Measurements from ENCODE around the gene SLC35A1.
A peak's percentile ranks its signal among the peaks of the same experiment; 100 is the strongest.

Gene SLC35A1

DNA sequence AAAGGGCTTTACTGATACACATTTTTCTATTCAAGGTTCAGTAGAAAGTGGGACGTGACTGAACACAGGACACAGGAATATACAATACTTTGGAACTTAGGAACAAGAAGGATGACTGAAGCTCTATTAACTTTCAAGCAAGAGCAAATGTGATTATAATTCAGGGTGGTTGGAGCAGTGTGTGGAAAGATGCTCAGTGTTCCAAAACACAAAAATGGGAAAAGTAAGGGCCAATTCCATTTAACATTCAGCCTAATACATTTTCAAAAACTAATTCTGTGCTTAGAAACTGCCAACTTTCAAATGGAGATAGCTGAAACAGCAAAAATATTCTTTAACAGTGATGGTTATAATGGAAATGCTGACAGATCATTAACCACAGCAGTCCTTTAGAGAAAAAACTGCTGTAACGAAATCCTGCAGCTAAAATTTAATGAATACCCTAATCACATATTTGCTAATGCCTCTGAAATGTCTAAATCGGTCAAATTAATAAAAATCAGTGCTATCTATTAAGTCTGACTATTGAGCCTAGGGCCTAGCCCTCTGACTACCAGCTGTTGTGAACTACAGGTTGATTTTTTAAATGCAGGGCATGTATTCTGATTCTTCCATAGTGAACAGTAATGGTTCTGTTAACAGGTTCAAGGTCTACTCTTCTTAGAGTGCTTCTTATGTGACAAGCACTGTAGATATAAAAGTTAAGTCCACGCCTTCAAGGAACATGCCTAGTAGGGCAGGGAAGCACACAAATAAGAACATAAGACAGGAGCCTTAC lies 71.1 kb downstream of the SLC35A1 start:
- Mint-ChIP-seq H3K36me3 (ENCODE audit: low read depth) (peaks cover 56% of the 10 kb centered on the region), H3K4me1 (no peaks in the 10 kb centered on the region), H3K27ac (no peak overlapping the region), H3K27me3 (no peaks in the 10 kb centered on the region), H3K4me3 (no peak overlapping the region), H3K9me3 (peaks cover 4% of the 10 kb centered on the region)
- no peak for ATAC-seq
- no peak for DNase-seq

- no peak overlapping the region for H3K4me3 Mint-ChIP-seq
- H3K36me3 Mint-ChIP-seq (ENCODE audit: low read depth): peaks cover 52% of the 10 kb centered on the region
- ATAC-seq (no peak), DNase-seq (no peak)
- H3K27me3 Mint-ChIP-seq: no peaks in the 10 kb centered on the region
- H3K4me1 Mint-ChIP-seq: no peaks in the 10 kb centered on the region
- H3K9me3 Mint-ChIP-seq: peaks cover 4% of the 10 kb centered on the region
- H3K27ac Mint-ChIP-seq: no peak overlapping the region
Measured at GRCh38 chr6:87544474-87544735, 71.6 kb downstream of the SLC35A1 start.

- Mint-ChIP-seq H3K9me3 (no peaks in the 10 kb centered on the region), H3K27ac (no peak overlapping the region), H3K4me1 (no peaks in the 10 kb centered on the region), H3K4me3 (no peak overlapping the region), H3K36me3 (ENCODE audit: low read depth) (peaks cover 39% of the 10 kb centered on the region), H3K27me3 (no peaks in the 10 kb centered on the region)
- no peak for ATAC-seq
- DNase-seq: no peak
Measured at GRCh38 chr6:87551799-87552198, 79.0 kb downstream of the SLC35A1 start.

DNA sequence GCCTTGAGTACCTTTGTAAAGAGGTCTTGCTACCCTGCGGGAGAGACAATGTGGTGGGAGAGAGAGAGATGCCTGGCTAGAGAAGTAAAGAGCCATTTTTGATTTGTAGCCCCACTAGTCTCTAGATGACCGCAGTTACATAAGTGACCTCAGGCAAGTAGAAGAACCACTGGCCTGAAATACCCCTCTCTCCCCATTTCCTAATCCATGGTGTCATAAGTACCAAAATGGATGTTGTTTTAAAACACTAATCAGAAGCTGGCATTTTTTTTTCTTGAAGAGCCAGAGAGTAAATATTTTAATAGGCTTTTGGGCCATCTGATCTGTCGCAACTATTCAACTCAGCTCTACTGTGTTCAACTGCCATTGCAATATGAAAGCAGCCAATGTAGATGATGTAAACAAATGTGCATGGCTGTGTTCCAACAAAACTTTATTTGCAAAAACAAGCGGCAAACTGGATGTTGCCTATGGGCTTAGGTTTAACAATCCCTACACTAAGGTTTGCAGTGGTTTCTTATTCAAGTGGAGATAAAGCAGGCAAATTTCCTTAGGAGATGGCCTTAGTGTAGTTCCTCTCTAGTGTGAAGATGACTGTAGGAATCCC lies 80.5 kb downstream of the SLC35A1 start:
- H3K27ac Mint-ChIP-seq: no peak overlapping the region
- DNase-seq: no peak

DNA sequence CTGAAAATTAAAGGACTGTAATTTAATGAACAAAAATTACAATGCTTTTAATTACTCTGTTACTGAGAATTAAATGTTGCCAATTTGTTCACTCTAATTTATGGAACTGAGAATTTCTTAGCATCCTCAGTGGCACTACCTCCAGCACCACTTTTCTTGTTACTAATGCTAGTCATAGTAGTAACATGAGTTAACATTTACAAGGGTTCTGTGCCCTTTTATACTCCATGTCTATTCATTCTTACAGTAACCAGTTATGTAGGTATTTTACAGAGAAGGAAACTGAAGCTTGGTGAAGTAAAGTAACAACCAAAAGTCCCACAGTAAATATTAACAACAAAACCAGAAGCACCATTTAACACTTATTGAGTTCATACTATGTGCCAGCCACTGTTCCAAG lies 82.7 kb downstream of the SLC35A1 start:
- Mint-ChIP-seq H3K27ac (no peak overlapping the region), H3K36me3 (ENCODE audit: low read depth) (peaks cover 36% of the 10 kb centered on the region), H3K9me3 (no peaks in the 10 kb centered on the region), H3K4me1 (no peaks in the 10 kb centered on the region), H3K4me3 (no peak overlapping the region), H3K27me3 (no peaks in the 10 kb centered on the region)
- ATAC-seq (peak; percentile 28), DNase-seq (no peak)

More for the DNA sequence above, 80.5 kb downstream of the SLC35A1 start:
- H3K9me3 Mint-ChIP-seq: no peaks in the 10 kb centered on the region
- no peak for ATAC-seq
- H3K4me1 Mint-ChIP-seq: no peaks in the 10 kb centered on the region
- H3K36me3 Mint-ChIP-seq (ENCODE audit: low read depth): peaks cover 41% of the 10 kb centered on the region
- no peak overlapping the region for H3K4me3 Mint-ChIP-seq
- no peaks in the 10 kb centered on the region for H3K27me3 Mint-ChIP-seq

- ATAC-seq (no peak), DNase-seq (no peak)
- Mint-ChIP-seq H3K9me3 (no peaks in the 10 kb centered on the region), H3K27me3 (no peaks in the 10 kb centered on the region), H3K27ac (no peak overlapping the region), H3K4me3 (no peak overlapping the region), H3K36me3 (ENCODE audit: low read depth) (peaks cover 36% of the 10 kb centered on the region), H3K4me1 (no peaks in the 10 kb centered on the region)
Measured at GRCh38 chr6:87558446-87558845, 85.7 kb downstream of the SLC35A1 start.

DNA sequence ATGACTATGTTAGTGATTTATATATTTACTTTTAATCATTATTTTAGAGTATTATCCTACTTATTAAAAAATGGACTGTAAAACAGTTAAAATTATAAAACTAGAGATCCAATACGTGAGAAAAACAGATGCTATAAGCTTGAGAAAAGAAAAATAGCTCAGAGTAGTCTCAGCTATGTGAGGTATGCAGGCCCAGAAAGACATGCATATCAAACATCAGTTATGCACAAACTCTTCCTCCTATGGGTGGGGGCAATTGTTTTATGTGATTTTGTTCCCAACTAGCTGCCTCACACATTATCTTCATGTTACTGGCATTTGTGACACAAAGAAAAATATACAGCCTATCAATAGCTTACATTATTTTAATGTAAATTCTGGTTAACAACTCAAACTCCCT lies 88.2 kb downstream of the SLC35A1 start:
- Mint-ChIP-seq H3K27me3 (no peaks in the 10 kb centered on the region), H3K4me3 (no peak overlapping the region), H3K9me3 (no peaks in the 10 kb centered on the region), H3K27ac (no peak overlapping the region), H3K36me3 (ENCODE audit: low read depth) (peaks cover 38% of the 10 kb centered on the region), H3K4me1 (no peaks in the 10 kb centered on the region)
- no peak for ATAC-seq
- DNase-seq: no peak
